GM21825 (cell line): ENCODE data around the gene SNORC.
"Not testable (repeated sequence)": the region's sequence is repeated elsewhere in the genome, so short reads cannot be mapped to it uniquely, and the experiment has no call there.

Experiments
- ATAC-seq: cut with Tn5 transposase; IDR thresholded peaks from one replicate; pipeline ENCODE4 v1.9.1; 2021; ENCODE audit warnings: mild to moderate bottlenecking, moderate library complexity; ENCODE audit not compliant: unreplicated experiment

SNORC gene

DNA sequence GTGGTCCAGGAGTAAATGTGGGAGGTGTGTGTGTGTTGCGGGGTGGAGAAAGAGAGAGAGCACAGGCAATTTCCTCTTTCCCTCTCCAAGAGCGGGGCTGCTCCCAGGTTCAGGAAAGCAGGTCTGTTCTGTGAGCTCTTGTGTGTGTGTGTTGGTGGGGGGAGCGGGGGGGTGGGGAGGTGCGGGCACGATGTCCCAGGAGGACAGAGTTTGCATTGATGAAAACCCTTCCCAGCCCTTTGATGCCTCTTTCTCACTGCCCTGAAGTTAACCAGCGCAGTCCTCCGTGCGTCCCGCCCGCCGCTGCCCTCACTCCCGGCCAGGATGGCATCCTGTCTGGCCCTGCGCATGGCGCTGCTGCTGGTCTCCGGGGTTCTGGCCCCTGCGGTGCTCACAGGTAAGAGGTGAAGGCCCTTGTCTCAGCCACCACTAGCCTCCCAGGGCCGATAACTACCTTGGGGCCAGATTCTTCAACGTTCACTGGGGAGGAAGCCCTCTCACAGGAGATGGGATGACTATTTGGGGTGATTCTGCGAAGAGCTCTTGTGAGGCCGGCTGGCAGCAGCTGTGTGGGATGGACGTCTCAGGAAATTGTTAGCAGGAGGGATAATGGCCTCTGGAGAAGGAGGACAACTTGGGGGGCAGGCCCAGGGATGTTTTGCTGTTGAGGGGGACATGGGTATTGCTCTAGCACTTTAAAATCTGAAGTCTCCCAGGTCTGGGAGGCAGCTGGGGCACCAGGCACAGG, at the start of gene SNORC:
TSS of gene SNORC (plus strand) at position 247 of the 748 bp plus-strand sequence. CDS start at position 325, 78 bp downstream.
- ATAC-seq, result no peak

DNA sequence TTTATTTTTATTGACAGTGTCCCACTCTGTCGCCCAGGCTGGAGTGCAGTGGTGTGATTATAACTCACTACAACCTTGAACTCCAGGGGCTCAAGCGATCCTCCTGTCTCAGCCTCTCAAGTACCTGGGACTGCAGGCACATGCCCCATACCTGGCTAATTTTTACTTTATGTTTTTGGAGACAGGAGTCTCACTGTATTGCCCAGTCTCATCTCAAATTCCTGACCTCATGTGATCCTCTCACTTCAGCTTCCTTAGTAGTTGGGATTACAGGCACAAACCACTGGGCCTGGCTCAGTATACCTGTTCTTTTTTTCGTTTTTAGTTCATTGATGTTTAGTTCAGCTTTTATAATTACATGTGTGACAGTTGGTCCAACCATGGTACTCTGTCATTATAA, 40.1 kb upstream of the SNORC start:
- no peak for ATAC-seq

DNA sequence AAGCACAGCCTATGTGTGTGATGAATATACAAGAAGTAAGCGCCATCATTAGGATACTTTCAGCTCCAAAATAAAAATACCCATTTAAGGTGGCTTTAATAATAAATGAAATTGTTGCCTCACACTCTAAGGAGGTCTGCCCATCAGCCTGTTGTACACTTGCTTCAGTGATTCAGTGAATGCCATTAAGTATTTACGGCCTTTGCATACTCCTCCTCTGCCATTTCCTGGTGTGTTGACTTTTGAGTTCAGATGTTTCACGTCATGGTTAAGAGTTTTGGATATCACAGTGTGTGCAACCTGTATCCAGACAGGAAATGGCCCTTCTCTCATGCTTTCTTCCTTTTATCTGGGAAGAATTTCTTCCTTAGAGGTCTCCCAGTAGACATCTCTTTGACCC, 38.6 kb upstream of the SNORC start:
- no peak for ATAC-seq

DNA sequence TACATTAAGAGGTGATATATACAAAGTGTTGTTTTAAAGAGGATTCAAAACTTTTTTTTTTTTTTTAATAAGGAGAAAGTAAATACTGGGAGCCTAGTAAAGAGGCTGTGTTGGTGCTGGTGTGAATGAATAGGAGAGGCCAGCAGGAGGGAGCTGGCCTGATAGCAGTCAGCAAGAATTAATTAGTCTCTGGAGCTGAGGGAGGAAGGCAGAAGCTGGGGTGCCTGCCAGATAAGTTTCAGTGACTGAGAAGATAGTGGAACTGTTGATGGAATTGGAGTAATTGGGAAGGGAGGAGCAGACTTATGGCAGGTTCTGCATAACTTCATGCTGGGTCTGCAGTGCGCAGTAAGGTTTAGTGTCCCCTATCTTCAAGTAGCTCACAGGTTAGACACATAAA, 36.2 kb upstream of the SNORC start:
- ATAC-seq, result no peak

DNA sequence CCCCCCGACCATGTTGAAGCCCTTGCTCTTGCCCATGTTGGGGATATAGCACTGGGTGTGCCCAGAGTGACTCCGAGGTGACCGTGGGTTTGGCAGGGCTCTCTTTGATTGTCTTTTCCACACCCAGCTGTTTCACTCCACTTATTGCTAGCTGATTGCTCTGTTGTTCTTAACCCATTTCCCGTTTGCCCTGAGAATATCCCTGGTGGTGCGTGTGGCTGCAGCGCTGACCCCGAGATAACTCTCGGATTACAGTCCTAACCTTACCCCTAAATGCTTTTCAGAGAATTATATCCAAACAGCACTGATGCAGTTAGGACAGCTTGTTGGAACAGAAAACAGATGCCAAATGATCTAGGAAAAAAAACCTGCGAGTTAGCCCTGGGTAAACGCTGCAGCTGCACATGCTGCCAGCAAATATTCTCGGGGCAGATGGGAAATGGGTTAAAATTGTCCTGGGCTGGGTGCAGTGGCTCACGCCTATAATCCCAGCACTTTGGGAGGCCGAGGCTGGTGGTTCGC, 34.3 kb upstream of the SNORC start:
- no peak for ATAC-seq

DNA sequence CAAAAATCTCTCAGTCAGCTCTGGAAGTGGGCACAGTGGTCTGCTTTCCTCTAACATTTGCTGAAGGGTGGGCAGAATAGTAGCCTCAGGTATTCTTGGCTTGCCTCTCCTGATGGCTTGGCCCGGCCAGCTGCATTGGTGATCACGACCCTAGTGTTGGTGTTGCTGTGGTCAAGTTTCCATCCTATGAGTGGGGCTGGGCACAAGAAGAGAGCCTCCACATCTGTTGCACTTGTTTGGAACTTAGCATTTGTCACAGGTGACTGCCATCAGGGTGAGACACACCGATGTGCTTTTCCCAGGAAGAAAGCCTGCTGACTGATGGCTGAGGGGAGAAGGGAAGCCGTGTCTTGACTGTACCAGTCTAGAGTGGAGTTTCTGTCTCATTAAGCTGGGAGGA, 33.1 kb upstream of the SNORC start:
- no peak for ATAC-seq

DNA sequence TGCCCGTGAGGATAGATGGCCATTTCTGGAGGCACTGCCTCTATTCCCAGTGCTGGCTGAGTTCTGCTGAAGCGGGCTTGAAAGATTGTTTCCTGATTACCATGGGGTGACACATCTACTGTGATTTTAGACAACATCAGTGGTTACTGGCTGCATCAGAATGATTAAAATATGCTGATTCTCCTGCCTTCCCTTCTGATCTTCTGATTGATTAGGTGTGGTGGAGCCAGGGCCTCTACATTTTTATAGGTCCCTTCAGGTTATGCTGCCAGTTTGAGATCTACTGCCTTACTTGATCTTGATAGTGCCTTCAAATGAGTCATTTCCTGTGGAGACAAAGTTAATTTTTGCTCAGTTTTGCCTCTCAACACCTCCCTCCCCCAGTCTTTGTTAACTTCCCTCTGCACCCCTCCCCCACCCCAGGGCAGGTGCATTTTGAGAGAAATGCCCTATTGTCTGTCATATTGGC, 31.6 kb upstream of the SNORC start:
- ATAC-seq, result peak; percentile 89

DNA sequence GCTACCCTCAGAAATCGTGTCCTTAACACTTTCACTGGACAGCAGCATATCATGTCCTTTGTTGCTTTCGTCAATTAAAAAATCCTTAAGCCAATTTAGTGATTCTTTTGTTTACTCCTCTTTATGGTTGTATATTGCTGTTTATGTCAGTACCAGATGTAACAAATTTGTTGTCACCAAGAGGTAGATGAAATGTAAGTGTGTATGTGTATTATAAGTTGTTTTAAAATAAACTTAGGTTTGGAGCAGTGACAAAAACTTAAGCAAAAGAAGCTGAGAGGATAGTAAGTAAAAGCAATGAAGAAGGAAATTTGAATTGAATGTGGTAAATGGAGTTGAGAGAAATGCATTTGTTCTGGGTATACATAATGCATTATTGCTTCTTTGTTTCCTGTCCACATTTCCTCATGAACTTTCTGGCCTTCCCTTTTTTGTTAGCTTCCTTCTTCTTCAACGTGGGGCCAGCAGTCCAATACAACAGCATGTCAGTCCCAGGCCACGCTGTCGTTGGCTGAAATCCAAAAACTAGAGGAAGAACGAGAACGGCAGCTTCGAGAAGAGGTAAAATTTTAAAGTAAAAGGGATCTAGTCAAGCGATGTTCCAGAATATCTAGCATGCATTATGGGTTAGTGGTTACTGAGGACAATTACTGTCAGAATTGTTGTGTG, 30.5 kb upstream of the SNORC start:
- ATAC-seq, result no peak

DNA sequence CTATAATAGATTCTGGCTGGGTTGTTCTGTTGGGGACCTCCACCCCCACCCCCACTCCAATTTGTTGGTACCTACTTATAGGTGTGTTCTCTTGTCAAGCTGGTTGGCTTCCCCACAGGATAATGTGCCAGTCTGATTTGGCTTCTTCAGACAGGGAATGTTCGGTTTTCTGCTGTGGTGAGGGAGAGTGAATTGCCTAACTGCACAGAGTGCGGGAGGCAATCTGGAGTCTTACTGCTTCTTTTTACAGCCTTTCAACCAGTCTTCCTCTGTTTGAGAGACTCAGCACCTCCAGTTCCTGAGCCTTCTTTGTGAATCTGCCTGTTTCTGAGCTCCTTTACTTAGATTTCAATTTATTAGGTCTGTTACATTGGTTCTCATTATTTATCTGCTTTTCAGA, 27.4 kb upstream of the SNORC start:
- no peak for ATAC-seq

DNA sequence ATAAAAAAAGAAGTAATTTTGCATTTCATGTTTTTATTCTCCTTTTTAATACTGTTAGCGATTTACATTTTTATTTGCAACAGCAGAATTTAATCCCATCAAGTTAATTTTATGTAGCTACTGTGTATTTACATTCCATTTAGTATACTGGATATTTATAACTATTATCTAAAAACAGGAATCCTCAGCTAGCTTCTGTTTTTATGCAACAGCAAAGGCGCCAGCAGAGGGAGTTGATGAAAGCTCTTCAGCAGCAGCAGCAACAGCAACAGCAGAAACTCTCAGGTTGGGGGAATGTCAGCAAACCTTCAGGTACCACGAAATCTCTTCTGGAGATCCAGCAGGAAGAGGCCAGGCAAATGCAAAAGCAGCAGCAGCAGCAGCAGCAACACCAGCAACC, 26.2 kb upstream of the SNORC start:
- ATAC-seq, result no peak

DNA sequence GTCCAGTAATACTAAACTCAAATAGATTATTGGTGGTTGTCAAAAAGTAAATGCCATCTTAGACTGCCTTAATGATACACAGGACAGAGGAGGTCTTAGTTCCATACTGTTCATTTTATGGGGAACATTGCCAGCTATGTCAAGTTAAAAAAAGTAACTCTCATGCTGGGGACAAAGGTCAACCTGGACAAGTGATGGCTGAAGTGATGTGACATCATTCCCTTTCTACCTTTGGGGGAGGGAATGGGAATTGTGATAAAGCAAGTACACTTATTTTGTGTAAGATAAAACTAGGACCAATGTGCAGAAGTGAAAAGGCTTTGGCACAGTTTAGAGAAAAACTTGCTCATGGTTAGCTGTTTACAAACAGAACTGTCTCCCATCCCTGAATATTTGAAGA, 24.0 kb upstream of the SNORC start:
- ATAC-seq, result no peak

DNA sequence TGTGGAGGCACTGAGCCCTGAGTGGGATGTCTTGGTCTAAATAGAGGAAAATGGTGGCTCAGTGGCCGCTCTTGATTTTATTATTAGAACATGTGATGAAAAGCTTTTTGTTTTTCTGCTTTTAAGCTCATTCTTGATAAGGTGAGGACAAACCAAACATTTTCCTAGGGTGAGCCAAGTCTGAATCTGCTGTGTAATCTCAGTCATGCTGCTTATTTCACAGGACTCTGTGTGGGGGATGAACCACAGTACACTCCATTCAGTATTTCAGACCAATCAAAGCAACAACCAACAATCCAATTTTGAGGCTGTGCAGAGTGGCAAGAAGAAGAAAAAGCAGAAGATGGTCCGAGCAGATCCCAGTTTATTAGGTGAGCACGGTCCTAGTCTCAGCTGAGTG, 20.0 kb upstream of the SNORC start:
- no peak for ATAC-seq

DNA sequence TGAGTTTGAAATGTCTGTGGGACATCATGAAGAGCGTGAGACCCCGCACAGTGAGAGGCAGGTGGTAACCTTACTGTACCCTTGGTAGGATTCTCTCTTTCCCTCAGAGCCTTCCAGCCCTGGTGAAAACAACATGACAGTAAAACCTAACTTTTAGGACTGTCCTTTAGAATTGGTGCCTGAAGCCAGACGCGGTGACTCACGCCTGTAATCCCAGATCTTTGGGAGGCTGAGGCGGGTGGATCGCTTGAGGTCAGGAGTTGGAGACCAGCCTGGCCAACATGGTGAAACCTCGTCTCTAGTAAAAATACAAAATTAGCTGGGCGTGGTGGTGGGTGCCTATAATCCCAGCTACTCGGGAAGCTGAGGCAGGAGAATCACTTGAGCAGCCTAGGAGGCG, 18.0 kb upstream of the SNORC start:
- ATAC-seq, result not testable (repeated sequence)

DNA sequence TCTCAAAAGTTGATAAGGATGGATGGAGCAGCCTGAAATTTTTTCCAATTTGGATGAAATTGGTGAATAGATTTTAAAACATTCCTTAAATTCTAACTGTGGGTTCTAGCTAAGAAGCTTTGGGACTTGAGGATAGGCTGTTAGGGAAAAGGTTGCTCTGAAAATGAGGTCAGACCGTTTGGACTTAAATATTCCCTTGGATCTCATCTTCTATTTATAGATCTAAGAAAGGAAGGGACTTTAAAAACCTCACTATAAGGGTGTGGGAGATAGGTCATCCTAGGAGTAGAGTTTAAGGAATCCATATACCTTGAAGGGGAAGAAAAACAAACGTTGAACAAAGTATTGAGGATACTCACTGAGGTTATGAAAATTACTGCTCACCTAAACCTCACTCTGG, 17.4 kb upstream of the SNORC start:
- ATAC-seq, result no peak

DNA sequence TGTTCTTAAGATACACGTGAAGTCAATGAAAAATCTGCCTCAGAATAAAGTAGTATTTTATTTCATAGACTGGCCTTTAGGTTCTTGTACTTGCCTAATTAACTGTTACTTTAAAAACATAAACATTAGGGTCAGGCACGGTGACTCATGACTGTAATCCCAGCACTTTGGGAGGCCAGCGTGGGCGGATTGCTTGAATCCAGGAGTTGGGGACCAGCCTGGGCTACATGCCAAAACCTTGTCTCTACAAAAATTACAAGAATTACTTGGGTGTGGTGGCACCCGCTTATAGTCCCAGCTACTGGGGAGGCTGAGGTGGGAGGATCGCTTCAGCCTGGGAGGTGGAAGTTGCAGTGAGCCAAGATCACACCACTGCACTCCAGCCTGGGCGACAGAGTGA, 16.0 kb upstream of the SNORC start:
- ATAC-seq, result no peak

DNA sequence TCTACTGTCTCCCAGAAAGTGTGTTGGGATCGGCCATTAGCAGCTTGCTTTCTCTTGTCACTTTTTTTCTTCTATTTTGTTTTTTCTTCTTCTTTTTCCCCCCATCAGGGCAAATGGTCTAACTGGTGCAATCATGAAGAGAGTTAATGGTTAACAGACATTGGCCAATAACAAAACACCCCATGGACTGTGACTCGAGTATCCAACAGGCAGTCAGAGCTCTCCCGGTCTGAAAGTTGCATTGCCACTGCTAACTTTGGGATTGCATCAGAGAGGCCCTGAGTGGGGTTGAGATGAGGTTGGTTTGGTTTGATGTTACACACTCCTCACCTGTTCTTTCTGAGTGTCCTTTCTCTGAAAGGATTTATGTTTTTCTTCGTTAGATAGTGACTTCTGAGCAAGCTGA, 12.9 kb upstream of the SNORC start:
- ATAC-seq, result no peak

DNA sequence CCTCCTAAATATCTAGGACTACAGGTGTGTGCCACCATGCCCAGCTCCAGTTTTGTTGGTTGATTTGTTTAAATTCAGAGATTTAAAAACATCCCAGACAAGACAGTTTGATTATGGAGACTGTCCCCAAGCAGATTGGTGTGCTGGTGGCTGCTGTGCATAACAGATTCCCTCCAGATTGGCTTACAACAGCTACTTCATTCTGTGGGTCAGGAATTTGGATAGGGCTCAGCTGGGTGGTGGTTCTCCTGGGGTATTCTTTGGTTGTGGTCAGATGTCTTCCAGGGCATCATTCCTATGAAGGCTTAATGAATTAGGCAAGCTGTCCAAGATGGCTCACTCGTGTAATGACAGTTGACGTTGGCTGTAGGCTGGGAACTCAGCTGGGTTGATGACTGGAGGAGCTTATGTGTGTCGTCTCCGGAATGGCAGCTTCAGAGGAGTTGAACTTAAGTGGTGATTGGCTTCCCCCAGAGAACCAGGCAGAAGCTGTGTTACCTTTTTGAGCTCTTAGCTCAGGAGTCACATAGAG, 10.6 kb upstream of the SNORC start:
- no peak for ATAC-seq

DNA sequence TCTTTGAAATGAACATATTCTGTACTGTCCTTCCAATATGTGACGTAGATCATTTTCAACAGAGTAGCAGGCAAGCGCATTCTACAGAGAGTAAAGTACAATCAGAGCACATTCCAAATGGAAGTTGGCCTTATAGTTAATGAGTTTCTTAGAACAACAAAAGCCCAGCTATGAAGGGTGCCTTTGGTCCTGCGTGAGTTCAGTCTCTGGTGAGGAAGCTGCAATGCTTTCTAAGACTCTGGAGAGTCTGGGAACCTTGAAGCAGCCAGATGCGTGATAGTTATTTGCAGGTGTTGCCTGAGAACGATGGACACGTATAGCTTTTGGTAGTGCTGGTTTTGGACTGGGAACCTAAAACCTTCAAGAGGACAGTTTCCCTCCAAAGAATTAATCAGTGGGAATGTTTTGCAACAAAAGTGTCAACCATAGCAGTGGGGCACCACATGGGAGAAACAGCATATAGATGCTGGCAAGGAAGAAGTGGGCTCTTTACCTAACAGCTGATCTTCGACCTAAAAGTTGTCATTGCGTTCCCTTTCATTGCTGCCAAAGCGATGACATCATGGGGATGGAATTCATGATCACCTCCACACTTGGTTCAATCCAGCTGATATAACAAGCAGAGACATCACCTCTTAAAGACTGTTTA, 9.3 kb upstream of the SNORC start:
- no peak for ATAC-seq

DNA sequence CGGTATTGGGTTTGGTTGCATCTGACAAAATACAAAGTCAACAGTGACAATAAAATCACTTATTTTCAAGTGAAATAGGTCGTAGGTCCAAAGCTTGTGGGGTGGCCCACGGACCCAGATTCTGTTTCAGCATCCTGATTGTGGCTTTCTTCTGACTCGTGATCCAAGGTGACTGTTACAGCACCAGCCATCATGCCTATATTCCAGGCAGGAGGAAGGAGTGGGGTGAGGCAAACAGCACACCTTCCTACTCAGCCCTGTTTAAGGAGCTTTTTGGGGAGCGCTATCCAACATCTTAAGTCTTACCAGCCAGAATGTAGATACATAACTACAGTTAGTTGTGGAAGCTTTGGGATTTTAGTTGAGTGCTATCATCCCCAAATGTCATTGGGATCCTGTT, 8.7 kb upstream of the SNORC start:
- ATAC-seq, result no peak

DNA sequence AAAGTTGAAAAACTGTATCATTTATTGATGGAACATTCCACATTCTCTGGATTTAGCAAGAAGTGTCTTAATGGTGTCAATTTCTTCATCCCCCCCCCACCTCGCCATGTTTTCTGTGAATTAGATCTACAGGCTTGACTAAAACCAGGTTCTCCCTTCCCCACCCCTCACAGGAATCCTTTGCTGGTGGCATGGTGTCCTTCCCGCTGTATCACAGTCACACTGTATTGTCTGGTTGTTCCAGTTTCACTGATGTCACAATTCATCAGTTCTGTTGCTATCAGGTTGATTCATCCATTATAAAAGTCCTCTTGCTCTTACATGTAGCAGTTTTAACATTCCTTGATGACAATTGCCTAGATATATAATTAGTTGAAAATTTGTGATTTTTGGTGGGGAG, 6.1 kb upstream of the SNORC start:
- ATAC-seq, result no peak

DNA sequence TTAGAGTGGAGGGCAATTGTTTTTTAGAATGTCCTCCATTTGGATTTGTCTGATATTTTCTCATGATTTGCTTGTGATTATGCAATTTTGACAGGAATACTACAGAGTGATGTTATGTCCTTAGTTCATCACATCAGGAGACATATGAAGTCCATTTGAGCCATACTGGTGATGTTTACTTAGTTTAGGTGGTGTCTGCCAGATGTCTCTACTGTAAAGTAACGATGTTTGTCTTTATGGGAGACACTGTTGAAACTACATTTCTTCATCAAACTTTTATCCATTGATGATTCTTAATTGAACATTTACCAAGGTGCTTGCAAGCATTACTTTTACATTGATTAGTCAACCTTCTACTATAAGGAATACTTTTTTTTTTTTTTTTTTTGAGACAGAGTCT, 4.9 kb upstream of the SNORC start:
- no peak for ATAC-seq

DNA sequence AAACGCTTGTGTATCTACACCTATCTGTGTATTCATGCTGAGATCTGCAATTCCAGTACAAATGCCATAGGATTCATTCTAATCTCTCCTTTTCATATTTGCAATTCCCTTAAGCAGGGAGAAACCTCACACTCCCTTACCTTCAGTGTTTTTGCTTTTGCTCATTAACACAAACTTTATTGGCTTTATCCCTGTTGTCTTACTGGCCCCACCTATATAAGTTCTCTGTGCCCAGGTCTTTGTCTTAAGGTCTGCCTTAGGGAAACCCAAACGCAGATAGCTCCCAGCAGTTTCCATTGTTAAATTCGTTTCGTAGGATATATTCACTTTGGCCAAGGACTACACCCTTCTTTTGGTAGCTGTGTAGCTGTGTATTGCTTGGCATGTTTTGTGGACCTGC, 4.0 kb upstream of the SNORC start:
- ATAC-seq, result no peak
